ENCODE data around the gene RPRD1A. TPM values are rescaled to one million over a fixed set of nuclear protein-coding genes. Genes with fewer than 3 reads are reported as not detected.
"Not testable (repeated sequence)": the region's sequence is repeated elsewhere in the genome, so short reads cannot be mapped to it uniquely, and the experiment has no call there.

The RPRD1A gene
- 44.7 TPM for total RNA-seq

- intact Hi-C loops (cut with DNase I), result no loop called here
- DNase-seq (ENCODE audit: extremely low spot score in 2 of 2), result peak in 1 of 2 donors; percentile 92
- Histone ChIP-seq H3K9me3 (no peaks in the 10 kb centered on the region), H3K4me1 (peaks cover 25% of the 10 kb centered on the region), H3K4me3 (peak within 1 kb of the TSS; percentile 66 to 73), H3K36me3 (no peaks in the 10 kb centered on the region), H3K27me3 (no peaks in the 10 kb centered on the region), H3K27ac (peak within 1 kb of the TSS; percentile 83)
- peak in 1 of 2 donors; percentile 25 for TF ChIP-seq POLR2A (IDR thresholded peaks at IDR 0.05)
- no peak for TF ChIP-seq CTCF (IDR thresholded peaks at IDR 0.05)
- TF ChIP-seq POLR2AphosphoS5 (IDR thresholded peaks at IDR 0.05; ENCODE audit: insufficient read depth in 1 of 2, low read depth in 1 of 2), result peak; percentile 83 to 89
Observed at GRCh38 chr18:36067055-36067957, at the start of gene RPRD1A. Gene RPRD1A (minus strand): TSS chr18:36067559. CDS start chr18:36067404, 155 bp downstream.

GRCh38 chr18:36116771-36117170 lies 49.4 kb upstream of the RPRD1A start:
- H3K36me3 ChIP-seq, result peaks cover 0 to 49% of the 10 kb centered on the region in 2 donors
- H3K9me3 ChIP-seq; H3K27ac ChIP-seq; DNase-seq (ENCODE audit: extremely low spot score in 2 of 2); H3K4me1 ChIP-seq; intact Hi-C loops (cut with DNase I); H3K27me3 ChIP-seq; H3K4me3 ChIP-seq: not testable (repeated sequence)

GRCh38 chr18:36114738-36115137 lies 47.4 kb upstream of the RPRD1A start:
- DNase-seq (ENCODE audit: extremely low spot score in 2 of 2), result no peak
- Histone ChIP-seq H3K4me1 (no peaks in the 10 kb centered on the region), H3K27me3 (no peaks in the 10 kb centered on the region), H3K27ac (no peak overlapping the region), H3K36me3 (peaks cover 0 to 45% of the 10 kb centered on the region in 2 donors), H3K4me3 (no peak overlapping the region), H3K9me3 (no peaks in the 10 kb centered on the region)
- intact Hi-C loops (cut with DNase I), result no loop called here
- no peak for TF ChIP-seq POLR2A (IDR thresholded peaks at IDR 0.05)
- no peak for TF ChIP-seq POLR2AphosphoS5 (IDR thresholded peaks at IDR 0.05; ENCODE audit: insufficient read depth in 1 of 2, low read depth in 1 of 2)
- no peak for TF ChIP-seq CTCF (IDR thresholded peaks at IDR 0.05)

GRCh38 chr18:36114251-36114650 lies 46.9 kb upstream of the RPRD1A start:
- no peaks in the 10 kb centered on the region for H3K4me1 ChIP-seq
- TF ChIP-seq CTCF (IDR thresholded peaks at IDR 0.05) (no peak), POLR2AphosphoS5 (IDR thresholded peaks at IDR 0.05; ENCODE audit: insufficient read depth in 1 of 2, low read depth in 1 of 2) (no peak), POLR2A (IDR thresholded peaks at IDR 0.05) (no peak)
- H3K4me3 ChIP-seq, result no peak overlapping the region
- intact Hi-C loops (cut with DNase I), result no loop called here
- no peaks in the 10 kb centered on the region for H3K9me3 ChIP-seq
- no peak overlapping the region for H3K27ac ChIP-seq
- H3K27me3 ChIP-seq, result no peaks in the 10 kb centered on the region
- peaks cover 0 to 50% of the 10 kb centered on the region in 2 donors for H3K36me3 ChIP-seq
- DNase-seq (ENCODE audit: extremely low spot score in 2 of 2), result no peak

- intact Hi-C loops (cut with DNase I), result no loop called here
- no peak for TF ChIP-seq POLR2AphosphoS5 (IDR thresholded peaks at IDR 0.05; ENCODE audit: insufficient read depth in 1 of 2, low read depth in 1 of 2)
- no peak for TF ChIP-seq POLR2A (IDR thresholded peaks at IDR 0.05)
- TF ChIP-seq CTCF (IDR thresholded peaks at IDR 0.05), result no peak
- peaks cover 0 to 39% of the 10 kb centered on the region in 2 donors for H3K36me3 ChIP-seq
- no peaks in the 10 kb centered on the region for H3K27me3 ChIP-seq
- H3K27ac ChIP-seq, result no peak overlapping the region
- no peaks in the 10 kb centered on the region for H3K4me1 ChIP-seq
- H3K4me3 ChIP-seq, result no peak overlapping the region
- H3K9me3 ChIP-seq, result no peaks in the 10 kb centered on the region
- DNase-seq (ENCODE audit: extremely low spot score in 2 of 2), result no peak
Observed at GRCh38 chr18:36112302-36112701, 44.9 kb upstream of the RPRD1A start.

Data from vagina (tissue), 2 donors.